Endodermal cell (in vitro differentiated cells): ENCODE data around the gene CAMSAP1. TPM values are rescaled to one million over a fixed set of nuclear protein-coding genes. Genes with fewer than 3 reads are reported as not detected.
"Not testable (repeated sequence)": the region's sequence is repeated elsewhere in the genome, so short reads cannot be mapped to it uniquely, and the experiment has no call there.

Experiments used
- DNase-seq: peaks from one replicate; pipeline ENCODE4 v3.0.0-alpha.2; 2017
- H3K27ac ChIP-seq: 2 replicates; pipeline ENCODE4 v1.5.1; 2013; ENCODE audit warnings: mild to moderate bottlenecking, low read depth, low read length, moderate library complexity
- H3K27me3 ChIP-seq: 2 replicates; pipeline ENCODE4 v1.6.1; 2013; ENCODE audit warnings: mild to moderate bottlenecking, low read length, moderate library complexity; ENCODE audit not compliant: insufficient read depth, control insufficient read depth, poor library complexity, severe bottlenecking
- H3K36me3 ChIP-seq: 2 replicates; pipeline ENCODE4 v1.7.0; 2013; ENCODE audit warnings: mild to moderate bottlenecking, low read length, moderate library complexity; ENCODE audit not compliant: control insufficient read depth, insufficient read depth
- H3K4me1 ChIP-seq: one replicate; pipeline ENCODE4 v1.7.0; 2013; ENCODE audit warnings: low read length; ENCODE audit not compliant: control insufficient read depth, insufficient read depth
- H3K4me3 ChIP-seq: 2 replicates; pipeline ENCODE4 v1.5.1; 2013; ENCODE audit warnings: mild to moderate bottlenecking, low read length, moderate library complexity
- H3K9ac ChIP-seq: 2 replicates; pipeline ENCODE4 v1.6.1; 2013; ENCODE audit warnings: mild to moderate bottlenecking, low read length, moderate library complexity; ENCODE audit not compliant: poor library complexity, severe bottlenecking; ENCODE audit errors: extremely low read depth
- H3K9me3 ChIP-seq: 2 replicates; pipeline ENCODE4 v1.6.1; 2013; ENCODE audit warnings: mild to moderate bottlenecking, low read length, moderate library complexity; ENCODE audit not compliant: control insufficient read depth
- H3K27ac Mint-ChIP-seq: 2 replicates; pipeline ENCODE4 v1.8.0; 2020; ENCODE audit warnings: mixed read lengths
- H3K27me3 Mint-ChIP-seq: 2 replicates; pipeline ENCODE4 v1.8.0; 2021; ENCODE audit warnings: mild to moderate bottlenecking, mixed read lengths; ENCODE audit not compliant: insufficient read depth
- H3K36me3 Mint-ChIP-seq: 2 replicates; pipeline ENCODE4 v1.8.0; 2020; ENCODE audit warnings: low read depth, mixed read lengths
- H3K4me1 Mint-ChIP-seq: 2 replicates; pipeline ENCODE4 v1.8.0; 2020; ENCODE audit warnings: mixed read lengths
- H3K4me3 Mint-ChIP-seq: 2 replicates; pipeline ENCODE4 v1.8.0; 2020; ENCODE audit warnings: mild to moderate bottlenecking, moderate library complexity, mixed read lengths
- H3K9me3 Mint-ChIP-seq: 2 replicates; pipeline ENCODE4 v1.8.0; 2020; ENCODE audit warnings: mild to moderate bottlenecking, mixed read lengths
- CTCF ChIP-seq: fragments of 200-600 bp; sonication (generic); conservative IDR thresholded peaks from 2 replicates; pipeline ENCODE4 v1.5.0; 2021; ENCODE audit warnings: antibody characterized with exemption, mild to moderate bottlenecking
- WGBS, 2 experiments: methylation state at CpG; one replicate each; pipeline versions ENCODE4 v1.1.5 to v1.1.7; 2013; ENCODE audit warnings: missing lambda C conversion rate in 2 of 2, mixed read lengths in 1 of 2; ENCODE audit not compliant: insufficient coverage in 1 of 2, insufficient read length in 1 of 2; 5-methylcytosine and 5-hydroxymethylcytosine counted together
- total RNA-seq, 2 donors: library from RNA; stranded (reverse); fragmentation: NEBNext Ultra II Directional in 1 of 2; extraction: Animal tissue kit (Norgen Biotek cat#: 25700) in 1 of 2; gene quantifications; 2 replicates in 1 of 2; 3 replicates in 1 of 2; pipeline ENCODE4 v1.2.1, GENCODE V29; 2021

Gene CAMSAP1
- total RNA-seq, 2 donors from 2014 or later, result 40.1 to 43.1 TPM

- H3K36me3 ChIP-seq, result peaks cover 30% of the 10 kb centered on the region
- Mint-ChIP-seq H3K27ac (no peak overlapping the region), H3K36me3 (peaks cover 45% of the 10 kb centered on the region), H3K9me3 (peaks cover 30% of the 10 kb centered on the region), H3K4me1 (peaks cover 21% of the 10 kb centered on the region), H3K27me3 (no peaks in the 10 kb centered on the region), H3K4me3 (no peak overlapping the region)
- H3K27ac ChIP-seq, result no peak overlapping the region
- peaks cover 42% of the 10 kb centered on the region for H3K9me3 ChIP-seq
- no peak overlapping the region for H3K4me3 ChIP-seq
- TF ChIP-seq CTCF, result no peak
- H3K4me1 ChIP-seq, result peaks cover 8% of the 10 kb centered on the region
- H3K27me3 ChIP-seq, result no peaks in the 10 kb centered on the region
- DNase-seq, result no peak
- WGBS, 2 experiments, result 100% methylated on average over 1 to 2 of the region's 3 CpGs
- no peak overlapping the region for H3K9ac ChIP-seq
Observed at GRCh38 chr9:135896205-135896604, 11.1 kb downstream of the CAMSAP1 start.

DNA sequence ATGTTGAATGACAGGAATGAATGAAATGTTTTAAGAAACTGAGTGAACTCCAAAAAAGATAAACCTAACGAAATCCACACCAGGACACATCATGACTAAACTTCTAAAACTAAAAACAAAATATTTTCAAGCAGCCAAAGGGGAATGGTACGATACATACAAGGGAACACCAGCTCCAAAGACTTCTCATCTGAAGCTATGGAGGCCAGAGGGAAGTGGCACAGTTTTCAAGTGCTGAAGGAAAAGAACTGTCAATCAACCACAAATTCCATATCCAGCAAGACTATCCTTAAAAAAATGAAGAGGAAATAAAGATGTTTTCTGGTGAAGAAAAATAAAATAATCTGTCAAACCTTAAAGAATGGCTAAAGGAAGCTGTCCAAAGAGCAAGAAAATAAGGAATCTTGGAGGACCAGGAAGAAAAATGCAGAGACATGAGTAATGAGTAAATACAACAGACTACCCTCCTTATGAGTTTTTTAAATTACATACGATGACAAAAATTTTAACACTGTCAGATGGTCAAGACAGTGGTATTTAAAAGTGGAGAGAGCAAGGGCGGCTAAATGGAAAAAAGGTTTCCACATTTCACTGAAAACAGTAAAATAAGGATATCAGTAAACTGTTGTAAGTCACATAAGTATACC, 12.0 kb downstream of the CAMSAP1 start:
- Histone ChIP-seq H3K9me3 (peaks cover 42% of the 10 kb centered on the region), H3K9ac (no peak overlapping the region), H3K27ac (no peak overlapping the region), H3K4me3 (no peak overlapping the region), H3K36me3 (peaks cover 28% of the 10 kb centered on the region), H3K4me1 (peaks cover 14% of the 10 kb centered on the region), H3K27me3 (no peaks in the 10 kb centered on the region)
- peaks cover 30% of the 10 kb centered on the region for H3K4me1 Mint-ChIP-seq
- H3K27me3 Mint-ChIP-seq, result no peaks in the 10 kb centered on the region
- no peak for DNase-seq
- H3K27ac Mint-ChIP-seq, result no peak overlapping the region
- WGBS, 2 experiments, result 90 to 100% methylated on average over 1 to 4 of the region's 4 CpGs
- H3K4me3 Mint-ChIP-seq, result no peak overlapping the region
- H3K9me3 Mint-ChIP-seq, result peaks cover 26% of the 10 kb centered on the region
- TF ChIP-seq CTCF, result no peak
- peaks cover 41% of the 10 kb centered on the region for H3K36me3 Mint-ChIP-seq

DNA sequence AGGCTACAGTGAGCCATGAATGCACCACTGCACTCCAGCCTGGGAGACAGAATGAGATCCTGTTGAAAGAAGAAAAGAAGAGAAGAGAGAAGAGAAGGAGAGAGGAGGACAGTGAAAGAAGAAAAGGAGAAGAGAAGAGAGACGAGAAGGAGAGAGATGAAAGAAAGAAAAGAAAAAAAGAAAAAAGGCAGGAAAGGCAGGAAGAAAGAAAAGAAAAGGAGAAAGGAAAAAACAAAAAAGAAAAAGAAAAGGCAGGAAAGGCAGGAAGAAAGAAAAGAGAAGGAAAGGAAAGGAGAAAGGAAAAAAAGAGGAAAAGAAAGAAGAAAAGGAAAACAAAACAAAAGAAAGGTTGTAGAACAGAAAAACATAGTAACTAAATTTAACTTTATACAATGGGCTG, 14.2 kb downstream of the CAMSAP1 start:
- TF ChIP-seq CTCF, result no peak
- H3K27me3 Mint-ChIP-seq, result no peaks in the 10 kb centered on the region
- 90 to 94% methylated on average over 1 of the region's 1 CpG for WGBS, 2 experiments
- no peak overlapping the region for H3K4me3 ChIP-seq
- H3K27ac ChIP-seq, result no peak overlapping the region
- H3K9ac ChIP-seq, result no peak overlapping the region
- H3K36me3 Mint-ChIP-seq, result peaks cover 22% of the 10 kb centered on the region
- peaks cover 8% of the 10 kb centered on the region for H3K9me3 Mint-ChIP-seq
- no peak overlapping the region for H3K4me3 Mint-ChIP-seq
- peaks cover 49% of the 10 kb centered on the region for H3K4me1 Mint-ChIP-seq
- H3K4me1 ChIP-seq, result peaks cover 23% of the 10 kb centered on the region
- H3K36me3 ChIP-seq, result peaks cover 10% of the 10 kb centered on the region
- H3K9me3 ChIP-seq, result peaks cover 25% of the 10 kb centered on the region
- no peak for DNase-seq
- peak overlapping the region; percentile 22 for H3K27ac Mint-ChIP-seq
- H3K27me3 ChIP-seq, result no peaks in the 10 kb centered on the region

GRCh38 chr9:135892327-135892726, 15.0 kb downstream of the CAMSAP1 start:
- Mint-ChIP-seq H3K36me3 (peaks cover 16% of the 10 kb centered on the region), H3K4me1 (peaks cover 54% of the 10 kb centered on the region)
- H3K27me3 ChIP-seq, H3K9me3 Mint-ChIP-seq, H3K27ac Mint-ChIP-seq, H3K27me3 Mint-ChIP-seq, H3K4me3 Mint-ChIP-seq, H3K4me3 ChIP-seq, H3K9ac ChIP-seq, H3K27ac ChIP-seq, DNase-seq, H3K36me3 ChIP-seq: not testable (repeated sequence)
- 97 to 100% methylated on average over 5 to 6 of the region's 6 CpGs for WGBS, 2 experiments
- Histone ChIP-seq H3K4me1 (peaks cover 27% of the 10 kb centered on the region), H3K9me3 (peaks cover 17% of the 10 kb centered on the region)
